Effector memory CD8-positive, alpha-beta T cell (primary cell): ENCODE data around the gene SLC39A13.

Source experiments
- ATAC-seq: fragments of 150-1000 bp; cut with Tn5 transposase; replicated peaks from 2 replicates; pipeline ENCODE4 v1.10.0; 2021; ENCODE audit warnings: mild to moderate bottlenecking, moderate library complexity
- DNase-seq, 3 experiments: peaks; one replicate each; pipeline ENCODE4 v3.0.0; 2021
- H3K27ac Mint-ChIP-seq, 2 donors: one replicate each; pipeline ENCODE4 v1.8.0; 2022; ENCODE audit warnings: mild to moderate bottlenecking in 2 of 2, mixed read lengths in 2 of 2, moderate library complexity in 2 of 2
- H3K27me3 Mint-ChIP-seq, 2 donors: one replicate each; pipeline ENCODE4 v1.8.0; 2022; ENCODE audit warnings: mixed read lengths in 2 of 2
- H3K36me3 Mint-ChIP-seq: one replicate; pipeline ENCODE4 v1.8.0; 2022; ENCODE audit warnings: mild to moderate bottlenecking, moderate library complexity, mixed read lengths; ENCODE audit not compliant: insufficient read depth
- H3K4me1 Mint-ChIP-seq, 2 donors: one replicate each; pipeline ENCODE4 v1.8.0; 2022; ENCODE audit warnings: low read depth in 2 of 2, mixed read lengths in 2 of 2
- H3K4me3 Mint-ChIP-seq, 2 donors: one replicate each; pipeline ENCODE4 v1.8.0; 2022; ENCODE audit warnings: mild to moderate bottlenecking in 2 of 2, mixed read lengths in 2 of 2, moderate library complexity in 2 of 2
- H3K9me3 Mint-ChIP-seq, 2 donors: one replicate each; pipeline ENCODE4 v1.8.0; 2022; ENCODE audit warnings: mixed read lengths in 2 of 2

SLC39A13 gene

DNA sequence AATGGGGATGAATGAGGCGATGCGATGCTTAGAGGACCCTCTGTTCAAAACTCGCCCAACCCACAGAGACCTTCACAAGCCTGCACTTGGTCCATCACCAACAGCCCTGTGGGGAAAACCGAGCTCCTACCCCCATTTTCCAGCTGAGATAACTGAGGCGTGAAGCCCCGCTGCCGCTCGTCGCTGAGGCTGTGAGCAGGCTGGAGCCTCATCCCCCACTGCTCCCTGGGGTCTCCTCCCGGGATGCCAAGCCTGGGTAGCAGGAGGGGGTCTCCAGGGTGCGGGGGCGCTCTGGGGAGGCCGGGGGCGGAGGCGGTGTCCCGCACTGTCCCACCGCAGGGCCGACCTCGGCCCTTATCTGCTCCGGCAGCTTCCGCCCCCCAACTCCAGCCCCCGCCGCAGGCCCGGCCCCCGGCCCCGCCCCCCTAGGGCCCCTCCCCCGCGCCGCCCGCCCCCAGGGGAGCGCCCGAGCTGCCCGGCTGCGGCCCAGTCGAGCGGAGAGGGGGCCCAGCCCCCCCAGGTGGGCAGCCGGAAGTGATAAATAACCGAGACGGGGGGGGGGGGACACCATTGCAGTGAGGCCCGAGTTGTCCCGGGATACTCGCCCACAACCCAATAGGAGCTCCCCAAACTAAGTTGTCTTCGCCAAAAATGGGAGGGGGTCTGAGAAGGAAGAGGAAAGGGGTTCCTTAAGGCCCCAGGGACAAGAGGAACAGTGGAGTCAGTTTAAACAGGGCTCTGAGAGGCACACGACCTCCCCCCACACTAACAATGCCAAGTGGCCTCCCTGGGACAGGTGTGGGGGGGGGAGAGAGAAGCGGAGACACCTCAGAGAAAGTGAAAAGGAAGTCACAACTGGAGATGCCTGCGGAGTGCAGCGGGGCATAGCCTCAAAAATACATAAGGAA, 8.3 kb upstream of the SLC39A13 start:
- peaks cover 16 to 23% of the 10 kb centered on the region in 2 donors for H3K4me1 Mint-ChIP-seq
- no peaks in the 10 kb centered on the region for H3K27me3 Mint-ChIP-seq
- ATAC-seq (peak; percentile 79), DNase-seq (no peak)
- peak overlapping the region; percentile 81 to 83 for H3K4me3 Mint-ChIP-seq
- no peaks in the 10 kb centered on the region for H3K36me3 Mint-ChIP-seq
- peak overlapping the region; percentile 49 to 75 for H3K27ac Mint-ChIP-seq
- H3K9me3 Mint-ChIP-seq: no peaks in the 10 kb centered on the region

DNA sequence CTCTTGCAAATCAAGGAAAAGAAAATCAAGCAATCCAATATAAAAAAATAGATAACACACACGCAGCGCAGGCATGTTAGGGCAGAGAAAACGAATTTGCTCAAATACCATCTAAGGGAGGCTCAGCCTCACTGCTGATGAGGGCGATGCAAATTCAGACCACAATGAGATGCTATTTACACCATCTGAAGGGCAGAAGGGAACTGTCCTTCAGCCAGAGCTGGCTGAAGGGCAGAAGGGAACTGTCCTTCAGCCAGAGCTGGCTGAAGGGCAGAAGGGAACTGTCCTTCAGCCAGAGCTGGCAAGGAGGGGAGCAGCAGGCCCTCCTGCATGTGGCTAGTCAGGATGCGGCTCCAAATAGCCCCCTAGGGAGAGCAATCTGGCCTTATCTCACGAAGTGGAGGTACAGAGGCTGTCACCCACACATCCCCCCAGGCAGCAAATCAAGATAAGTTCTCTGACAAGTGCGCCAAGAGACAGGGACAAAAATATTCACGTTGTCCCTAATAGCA, 7.6 kb upstream of the SLC39A13 start:
- H3K4me1 Mint-ChIP-seq: peaks cover 11 to 16% of the 10 kb centered on the region in 2 donors
- peak overlapping the region; percentile 49 to 75 for H3K27ac Mint-ChIP-seq
- ATAC-seq (peak; percentile 29), DNase-seq (no peak)
- no peaks in the 10 kb centered on the region for H3K27me3 Mint-ChIP-seq
- H3K36me3 Mint-ChIP-seq: no peaks in the 10 kb centered on the region
- H3K4me3 Mint-ChIP-seq: peak overlapping the region; percentile 81 to 83
- H3K9me3 Mint-ChIP-seq: no peaks in the 10 kb centered on the region

DNA sequence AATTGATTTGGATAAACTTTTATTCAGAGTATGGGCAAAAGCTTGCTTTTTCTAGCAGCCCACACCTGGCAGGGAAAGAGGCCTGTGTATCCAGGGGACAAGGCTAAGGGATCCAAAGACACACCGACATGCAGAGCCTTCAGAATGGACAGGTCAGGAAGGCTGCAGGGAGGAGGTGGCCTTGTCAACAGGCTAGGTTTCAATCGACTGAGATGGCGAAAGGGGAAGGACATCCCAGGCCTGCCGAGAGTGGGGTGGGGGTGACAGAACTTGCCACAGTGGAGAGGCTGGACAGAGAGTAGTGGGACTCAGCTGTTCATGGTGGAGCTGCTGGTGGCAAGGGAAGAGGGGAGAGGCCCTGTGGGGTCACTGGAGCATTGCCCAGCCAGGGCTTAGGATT, 5.3 kb upstream of the SLC39A13 start:
- H3K4me3 Mint-ChIP-seq: no peak overlapping the region
- H3K27ac Mint-ChIP-seq: peak overlapping the region in 1 of 2 donors; percentile 38
- no peak for ATAC-seq
- no peaks in the 10 kb centered on the region for H3K27me3 Mint-ChIP-seq
- no peaks in the 10 kb centered on the region for H3K36me3 Mint-ChIP-seq
- H3K9me3 Mint-ChIP-seq: no peaks in the 10 kb centered on the region
- DNase-seq: no peak
- H3K4me1 Mint-ChIP-seq: peaks cover 21 to 23% of the 10 kb centered on the region in 2 donors

DNA sequence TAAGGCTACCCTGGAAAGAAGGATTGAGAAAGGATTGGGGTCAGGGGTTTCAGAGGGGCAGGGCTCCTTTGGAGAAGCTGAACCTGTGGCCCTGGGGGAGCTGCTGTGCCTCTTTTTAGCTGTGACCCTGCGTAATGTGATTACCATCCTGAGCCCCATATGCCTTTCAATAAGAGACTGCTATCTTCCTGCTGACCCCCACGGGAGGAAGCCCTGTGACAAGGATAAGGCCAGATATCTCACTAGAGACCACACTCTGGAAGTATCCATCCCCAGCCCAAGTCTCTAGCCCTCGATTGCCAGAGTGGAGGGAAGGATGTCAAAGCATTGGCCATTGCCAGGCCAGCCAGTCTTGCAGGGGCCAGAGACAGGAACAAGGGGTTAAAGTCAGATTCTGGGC, 4.8 kb upstream of the SLC39A13 start:
- H3K27ac Mint-ChIP-seq: no peak overlapping the region
- no peak overlapping the region for H3K4me3 Mint-ChIP-seq
- H3K9me3 Mint-ChIP-seq: no peaks in the 10 kb centered on the region
- ATAC-seq (no peak), DNase-seq (no peak)
- H3K36me3 Mint-ChIP-seq: peaks cover under 1% of the 10 kb centered on the region
- H3K4me1 Mint-ChIP-seq: peaks cover 21 to 22% of the 10 kb centered on the region in 2 donors
- H3K27me3 Mint-ChIP-seq: no peaks in the 10 kb centered on the region

DNA sequence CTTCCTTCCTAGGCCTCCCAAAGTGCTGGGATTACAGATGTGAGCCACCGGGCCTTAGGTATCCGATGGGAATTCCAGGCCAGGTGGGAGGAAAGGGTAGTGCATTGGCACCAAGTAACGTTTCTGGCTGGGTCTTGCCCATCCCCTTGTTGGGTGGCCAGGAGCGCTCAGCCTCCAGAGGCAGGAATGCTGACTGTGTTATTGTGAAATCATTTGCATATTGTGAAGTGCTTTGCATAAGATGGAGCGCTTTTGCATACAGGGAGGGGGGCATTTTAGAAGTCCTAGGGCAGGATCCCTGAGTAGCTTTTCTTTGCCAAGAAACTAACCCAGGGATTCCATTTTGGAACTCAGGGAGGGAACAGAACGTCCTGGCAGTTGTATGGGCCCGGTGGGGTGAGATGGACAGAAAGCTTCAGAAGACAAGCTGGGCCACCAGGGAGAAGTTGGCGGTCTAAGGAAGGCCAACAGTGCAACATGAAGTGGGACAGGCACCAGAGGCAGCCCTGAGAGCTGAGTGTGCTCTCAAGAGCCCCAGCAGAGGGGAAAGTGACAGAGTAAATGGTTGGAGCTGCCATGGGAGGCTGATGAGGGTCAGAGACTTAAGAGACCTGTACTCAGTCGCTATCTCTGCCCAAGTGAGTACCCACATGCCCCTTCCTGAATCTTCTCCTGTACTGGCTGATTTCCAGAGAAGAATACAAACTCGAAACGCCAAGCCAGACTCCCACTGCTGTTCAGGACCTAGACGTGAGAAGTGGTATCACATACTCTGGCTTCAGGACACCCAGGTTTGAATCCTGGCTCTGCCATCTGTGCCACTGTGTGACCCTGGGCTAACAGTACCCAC, 1.3 kb upstream of the SLC39A13 start:
- peaks cover 10% of the 10 kb centered on the region for H3K36me3 Mint-ChIP-seq
- DNase-seq: no peak
- peaks cover 22 to 25% of the 10 kb centered on the region in 2 donors for H3K4me1 Mint-ChIP-seq
- H3K4me3 Mint-ChIP-seq: peak overlapping the region; percentile 97 to 98
- no peaks in the 10 kb centered on the region for H3K9me3 Mint-ChIP-seq
- no peak for ATAC-seq
- H3K27ac Mint-ChIP-seq: peak overlapping the region; percentile 87 to 89
- H3K27me3 Mint-ChIP-seq: no peaks in the 10 kb centered on the region

DNA sequence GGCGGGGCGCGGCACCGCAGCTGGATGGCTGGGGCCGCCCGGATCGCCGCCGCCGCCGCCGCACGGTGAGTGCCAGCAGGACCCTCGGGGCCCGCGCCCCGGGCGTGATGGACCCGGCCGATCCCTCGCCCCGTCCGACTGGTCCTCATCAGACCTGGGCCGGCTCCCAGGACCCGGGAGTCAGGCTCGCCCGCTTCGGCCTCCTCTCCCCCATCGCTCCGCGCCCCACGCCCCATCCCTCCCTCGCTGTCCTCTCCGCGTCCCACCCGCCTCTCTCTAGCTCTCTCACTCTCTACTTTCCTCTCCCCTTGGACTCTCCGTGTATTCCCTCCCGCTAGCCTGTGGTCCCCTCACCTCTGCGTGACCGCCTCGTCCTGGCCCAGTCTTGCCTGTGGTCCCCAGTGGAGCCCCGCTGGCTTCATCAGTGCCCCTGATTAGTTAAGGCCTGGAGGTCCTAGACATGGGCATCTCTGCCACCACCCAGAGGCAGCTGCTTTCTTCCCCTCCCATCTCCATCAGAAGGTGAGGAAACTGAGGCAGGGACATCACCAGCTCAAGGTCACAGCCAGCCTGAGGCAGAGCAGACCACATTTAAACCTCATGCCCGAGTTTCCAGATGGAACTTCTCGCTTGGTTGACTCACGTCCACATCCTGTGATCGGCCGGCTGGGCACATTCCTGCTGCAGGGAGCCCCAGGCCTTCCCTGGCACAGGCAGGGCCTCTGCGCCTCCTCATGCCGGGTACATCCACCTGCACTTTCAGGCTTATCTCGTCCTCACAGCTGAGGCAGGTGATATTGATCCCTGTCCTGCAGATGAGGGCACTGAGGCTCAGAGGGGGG, 429 bp downstream of the SLC39A13 start:
- Mint-ChIP-seq H3K4me3 (peak overlapping the region; percentile 97 to 98), H3K4me1 (peaks cover 23 to 25% of the 10 kb centered on the region in 2 donors), H3K9me3 (no peaks in the 10 kb centered on the region), H3K27me3 (no peaks in the 10 kb centered on the region), H3K27ac (peak overlapping the region; percentile 87 to 94), H3K36me3 (peaks cover 19% of the 10 kb centered on the region)
- DNase-seq (no peak), ATAC-seq (no peak)

DNA sequence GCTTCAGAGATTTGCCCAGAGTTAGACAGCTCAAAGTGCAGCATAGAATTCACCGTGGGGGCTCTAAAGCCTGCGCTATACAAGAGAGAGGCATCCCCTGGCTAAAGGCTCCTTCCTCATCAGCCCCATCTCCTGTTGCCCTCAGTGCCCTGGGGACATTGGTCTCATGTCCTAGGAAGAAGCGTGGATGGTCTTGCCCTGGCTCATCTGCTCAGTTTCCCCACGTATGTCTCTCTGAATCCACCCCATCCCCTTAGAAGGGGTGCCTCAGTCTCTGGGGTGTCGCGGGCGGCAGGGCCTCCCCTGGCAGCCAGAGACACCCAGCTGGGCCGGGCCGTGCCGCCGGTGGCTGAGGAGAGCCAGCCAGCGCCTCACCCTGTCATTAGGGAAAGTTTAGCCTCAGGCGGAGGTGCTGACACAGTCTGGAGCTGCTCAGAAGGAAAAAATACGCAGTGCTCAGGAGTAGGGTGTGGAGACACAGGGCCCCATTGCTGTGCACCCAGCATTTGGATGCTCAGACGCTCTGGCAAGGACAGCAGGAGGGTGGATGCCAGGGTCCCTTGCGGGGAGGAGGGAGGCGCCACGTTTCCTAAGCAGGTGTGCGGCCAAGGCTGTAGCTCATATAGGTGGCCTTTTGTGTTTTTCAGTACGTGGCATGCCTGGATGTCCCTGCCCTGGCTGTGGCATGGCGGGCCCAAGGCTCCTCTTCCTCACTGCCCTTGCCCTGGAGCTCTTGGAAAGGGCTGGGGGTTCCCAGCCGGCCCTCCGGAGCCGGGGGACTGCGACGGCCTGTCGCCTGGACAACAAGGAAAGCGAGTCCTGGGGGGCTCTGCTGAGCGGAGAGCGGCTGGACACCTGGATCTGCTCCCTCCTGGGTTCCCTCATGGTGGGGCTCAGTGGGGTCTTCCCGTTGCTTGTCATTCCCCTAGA, 1.3 kb downstream of the SLC39A13 start:
- Mint-ChIP-seq H3K4me1 (peaks cover 28 to 29% of the 10 kb centered on the region in 2 donors), H3K36me3 (peaks cover 24% of the 10 kb centered on the region), H3K4me3 (peak overlapping the region; percentile 97 to 98), H3K27ac (peak overlapping the region; percentile 87 to 94), H3K27me3 (no peaks in the 10 kb centered on the region), H3K9me3 (no peaks in the 10 kb centered on the region)
- DNase-seq: no peak
- ATAC-seq: no peak

DNA sequence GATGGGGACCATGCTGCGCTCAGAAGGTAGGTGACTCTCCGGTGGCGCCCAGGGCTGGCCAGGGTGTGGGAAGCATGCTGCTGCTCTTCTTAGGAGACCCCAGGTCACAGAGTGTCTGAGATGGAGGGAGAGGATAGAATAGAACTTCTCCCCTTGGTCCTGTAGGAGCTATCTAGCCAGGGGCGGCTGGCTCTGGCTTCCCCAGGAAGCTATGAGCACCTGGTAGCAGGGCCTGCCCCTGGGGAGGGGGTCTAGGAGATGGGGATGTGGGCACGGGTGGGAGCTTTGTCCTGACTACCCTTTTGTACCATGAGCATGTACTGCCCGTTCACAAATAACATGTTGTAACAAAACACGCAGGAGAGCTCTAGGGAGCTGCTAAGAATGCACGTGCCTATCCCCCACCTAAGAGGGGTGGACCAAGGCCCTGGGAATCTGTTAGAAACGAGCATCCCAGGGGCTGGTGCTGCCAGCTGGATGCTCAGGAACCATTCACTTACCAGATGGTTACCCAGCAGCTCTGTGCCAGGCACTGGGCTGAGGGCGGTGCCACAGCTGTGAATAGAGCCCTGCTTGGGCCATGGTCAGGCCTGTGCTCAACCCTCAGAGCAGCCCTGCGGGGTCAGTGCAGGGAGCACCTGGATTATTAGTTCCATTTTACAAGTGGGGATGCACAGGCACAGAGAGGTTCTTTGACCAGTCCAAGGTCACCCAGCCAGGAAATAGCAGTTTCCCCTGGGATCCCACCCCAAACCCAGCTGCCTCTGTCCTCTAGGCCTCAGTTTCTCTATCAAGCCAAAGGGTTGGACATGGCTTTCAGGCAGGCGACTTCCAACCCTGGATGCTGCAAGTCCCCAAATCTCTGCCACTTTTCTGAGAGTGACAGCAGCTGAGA, 2.2 kb downstream of the SLC39A13 start:
- no peaks in the 10 kb centered on the region for H3K9me3 Mint-ChIP-seq
- H3K4me3 Mint-ChIP-seq: peak overlapping the region in 1 of 2 donors; percentile 12
- ATAC-seq (no peak), DNase-seq (no peak)
- no peaks in the 10 kb centered on the region for H3K27me3 Mint-ChIP-seq
- peaks cover 28 to 29% of the 10 kb centered on the region in 2 donors for H3K4me1 Mint-ChIP-seq
- H3K36me3 Mint-ChIP-seq: peaks cover 26% of the 10 kb centered on the region
- H3K27ac Mint-ChIP-seq: peak overlapping the region in 1 of 2 donors; percentile 72

DNA sequence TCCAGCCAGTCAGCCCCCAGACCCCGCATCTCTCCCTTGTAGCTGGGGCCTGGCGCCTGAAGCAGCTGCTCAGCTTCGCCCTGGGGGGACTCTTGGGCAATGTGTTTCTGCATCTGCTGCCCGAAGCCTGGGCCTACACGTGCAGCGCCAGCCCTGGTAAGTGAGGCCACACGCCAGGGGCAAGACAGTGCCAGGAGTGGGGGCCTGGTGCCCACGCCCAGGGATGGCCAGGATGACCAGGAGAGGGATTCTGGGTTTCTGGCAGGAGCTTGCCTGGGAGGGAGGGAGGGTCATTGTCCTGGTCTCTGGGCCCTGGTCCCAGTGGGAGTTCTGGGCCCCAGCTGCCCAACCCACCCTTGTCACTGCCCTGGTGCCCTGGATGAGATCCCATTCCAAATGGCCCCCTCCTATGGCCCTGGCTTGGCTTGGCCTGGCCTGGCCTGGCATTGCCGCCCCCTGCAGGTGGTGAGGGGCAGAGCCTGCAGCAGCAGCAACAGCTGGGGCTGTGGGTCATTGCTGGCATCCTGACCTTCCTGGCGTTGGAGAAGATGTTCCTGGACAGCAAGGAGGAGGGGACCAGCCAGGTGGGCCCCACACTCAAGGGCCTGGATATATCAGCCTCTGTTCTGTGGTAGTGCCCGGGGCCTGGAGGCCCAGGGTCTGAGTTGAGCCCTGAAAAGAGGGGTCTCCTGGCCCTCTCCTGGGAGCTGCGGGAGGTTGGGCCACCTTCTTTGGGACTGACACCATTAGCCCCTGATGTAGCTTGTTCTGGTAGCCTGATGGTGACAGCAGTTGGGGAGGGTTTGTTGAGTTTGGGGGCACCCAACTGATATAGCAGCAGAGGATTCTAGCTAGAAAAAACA, 3.7 kb downstream of the SLC39A13 start:
- Mint-ChIP-seq H3K9me3 (no peaks in the 10 kb centered on the region), H3K4me3 (no peak overlapping the region), H3K36me3 (peaks cover 31% of the 10 kb centered on the region), H3K27ac (no peak overlapping the region), H3K27me3 (no peaks in the 10 kb centered on the region), H3K4me1 (peaks cover 24 to 25% of the 10 kb centered on the region in 2 donors)
- ATAC-seq: no peak
- peak; percentile 44 to 51 (median 47) for DNase-seq

DNA sequence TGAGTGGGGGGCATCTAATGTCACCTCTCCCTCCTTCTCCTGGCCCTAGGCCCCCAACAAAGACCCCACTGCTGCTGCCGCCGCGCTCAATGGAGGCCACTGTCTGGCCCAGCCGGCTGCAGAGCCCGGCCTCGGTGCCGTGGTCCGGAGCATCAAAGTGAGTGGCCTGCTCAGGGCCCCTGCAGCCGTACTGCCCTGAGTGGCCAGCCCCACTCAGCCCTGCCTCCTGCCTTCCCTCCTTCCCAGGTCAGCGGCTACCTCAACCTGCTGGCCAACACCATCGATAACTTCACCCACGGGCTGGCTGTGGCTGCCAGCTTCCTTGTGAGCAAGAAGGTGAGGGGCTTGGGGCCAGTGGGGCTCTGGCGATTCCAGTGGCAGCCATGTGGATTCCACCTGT, 5.0 kb downstream of the SLC39A13 start:
- no peak for ATAC-seq
- no peaks in the 10 kb centered on the region for H3K27me3 Mint-ChIP-seq
- H3K27ac Mint-ChIP-seq: peak overlapping the region in 1 of 2 donors; percentile 16
- no peak for DNase-seq
- H3K9me3 Mint-ChIP-seq: no peaks in the 10 kb centered on the region
- H3K4me3 Mint-ChIP-seq: no peak overlapping the region
- peaks cover 38% of the 10 kb centered on the region for H3K36me3 Mint-ChIP-seq
- peaks cover 20 to 22% of the 10 kb centered on the region in 2 donors for H3K4me1 Mint-ChIP-seq
